NCI-H2171 (cell line): ENCODE results near the gene PPIF.

ENCODE experiments used
- DNase-seq: peaks from one replicate; lab custom pipeline; 2025; lab: John Stamatoyannopoulos, UW

Gene PPIF

GRCh38 chr10:79349072-79349491 is 1.8 kb downstream of the PPIF start:
- no peak for DNase-seq

GRCh38 chr10:79349766-79350406 is 2.6 kb downstream of the PPIF start:
- no peak for DNase-seq

GRCh38 chr10:79350407-79351154 is 3.3 kb downstream of the PPIF start:
- no peak for DNase-seq

GRCh38 chr10:79351332-79351731 is 4.1 kb downstream of the PPIF start:
- DNase-seq: no peak

- DNase-seq: no peak
Measured at GRCh38 chr10:79352035-79352877, 5.0 kb downstream of the PPIF start.

GRCh38 chr10:79353000-79353406 is 5.7 kb downstream of the PPIF start:
- no peak for DNase-seq

GRCh38 chr10:79353726-79354125 is 6.5 kb downstream of the PPIF start:
- DNase-seq: no peak

GRCh38 chr10:79354141-79354540 is 6.9 kb downstream of the PPIF start:
- DNase-seq: no peak

GRCh38 chr10:79354615-79355014 is 7.3 kb downstream of the PPIF start:
- no peak for DNase-seq

- no peak for DNase-seq
Measured at GRCh38 chr10:79355420-79356017, 8.2 kb downstream of the PPIF start.

- no peak for DNase-seq
Measured at GRCh38 chr10:79356104-79356503, 8.8 kb downstream of the PPIF start.

GRCh38 chr10:79357180-79357579 is 9.9 kb downstream of the PPIF start:
- no peak for DNase-seq

GRCh38 chr10:79358811-79359210 is 11.5 kb downstream of the PPIF start:
- no peak for DNase-seq

GRCh38 chr10:79359816-79360498 is 12.7 kb downstream of the PPIF start:
- DNase-seq: no peak

- DNase-seq: no peak
Measured at GRCh38 chr10:79360499-79361342, 13.5 kb downstream of the PPIF start.

- no peak for DNase-seq
Measured at GRCh38 chr10:79361726-79362397, 14.6 kb downstream of the PPIF start.

- DNase-seq: no peak
Measured at GRCh38 chr10:79367426-79368189, 20.3 kb downstream of the PPIF start.

- DNase-seq: no peak
Measured at GRCh38 chr10:79372871-79373270, 25.6 kb downstream of the PPIF start.
